B cell (primary cell): ENCODE data around the gene AIG1.

ENCODE experiments used
- EZH2 ChIP-seq: IDR thresholded peaks from 2 replicates; pipeline ENCODE4 v1.6.1; 2012; ENCODE audit warnings: borderline replicate concordance, low read depth, mild to moderate bottlenecking, moderate library complexity, low read length; ENCODE audit not compliant: insufficient read depth, poor library complexity, severe bottlenecking
- TF ChIP-seq, protein P1 (sequence below): fragments of 200-600 bp; IDR thresholded peaks from one replicate; pipeline ENCODE4 v1.8.0; 2022; ENCODE audit warnings: antibody characterized with exemption, mild to moderate bottlenecking

- TF ChIP-seq, protein P1, sequence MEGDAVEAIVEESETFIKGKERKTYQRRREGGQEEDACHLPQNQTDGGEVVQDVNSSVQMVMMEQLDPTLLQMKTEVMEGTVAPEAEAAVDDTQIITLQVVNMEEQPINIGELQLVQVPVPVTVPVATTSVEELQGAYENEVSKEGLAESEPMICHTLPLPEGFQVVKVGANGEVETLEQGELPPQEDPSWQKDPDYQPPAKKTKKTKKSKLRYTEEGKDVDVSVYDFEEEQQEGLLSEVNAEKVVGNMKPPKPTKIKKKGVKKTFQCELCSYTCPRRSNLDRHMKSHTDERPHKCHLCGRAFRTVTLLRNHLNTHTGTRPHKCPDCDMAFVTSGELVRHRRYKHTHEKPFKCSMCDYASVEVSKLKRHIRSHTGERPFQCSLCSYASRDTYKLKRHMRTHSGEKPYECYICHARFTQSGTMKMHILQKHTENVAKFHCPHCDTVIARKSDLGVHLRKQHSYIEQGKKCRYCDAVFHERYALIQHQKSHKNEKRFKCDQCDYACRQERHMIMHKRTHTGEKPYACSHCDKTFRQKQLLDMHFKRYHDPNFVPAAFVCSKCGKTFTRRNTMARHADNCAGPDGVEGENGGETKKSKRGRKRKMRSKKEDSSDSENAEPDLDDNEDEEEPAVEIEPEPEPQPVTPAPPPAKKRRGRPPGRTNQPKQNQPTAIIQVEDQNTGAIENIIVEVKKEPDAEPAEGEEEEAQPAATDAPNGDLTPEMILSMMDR: no peak
- no peak for TF ChIP-seq EZH2
Measured at GRCh38 chr6:143165315-143165855, 104.7 kb downstream of the AIG1 start.
